ENCODE data around the gene FAM3D. TPM values are rescaled to one million over a fixed set of nuclear protein-coding genes. Genes with fewer than 3 reads are reported as not detected.

The FAM3D gene
- total RNA-seq, 2 donors from 2014 or later = not detected

DNA sequence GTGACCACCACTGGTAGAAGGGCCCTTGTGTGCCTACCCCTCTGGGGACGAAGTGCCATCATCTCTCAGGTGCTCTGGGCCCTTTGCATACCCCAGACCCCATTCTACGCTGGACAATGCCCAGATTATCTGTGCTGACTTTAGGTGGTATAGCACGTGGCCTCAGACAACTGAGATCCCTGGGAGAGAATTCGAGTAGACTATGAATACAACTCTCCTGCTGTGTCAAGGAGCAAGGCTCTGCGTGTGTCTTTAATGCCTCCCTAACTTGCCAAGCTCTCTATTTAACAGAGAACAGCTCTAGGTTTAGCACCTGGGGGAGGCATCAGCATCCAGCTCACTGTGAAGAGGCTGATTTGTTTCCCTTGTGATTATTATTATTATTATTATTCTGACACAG is 29.1 kb downstream of the FAM3D start:
- peaks cover 0 to 6% of the 10 kb centered on the region in 2 donors for H3K4me1 ChIP-seq
- H3K4me3 ChIP-seq = no peak overlapping the region
- no peak for TF ChIP-seq CTCF (IDR thresholded peaks at IDR 0.05)
- H3K27ac ChIP-seq = no peak overlapping the region
- no peaks in the 10 kb centered on the region for H3K36me3 ChIP-seq
- H3K9me3 ChIP-seq = no peaks in the 10 kb centered on the region
- H3K27me3 ChIP-seq = no peaks in the 10 kb centered on the region
- no peak for DNase-seq (ENCODE audit: low spot score)

- no peak overlapping the region for H3K4me3 ChIP-seq
- H3K27me3 ChIP-seq = no peaks in the 10 kb centered on the region
- peaks cover 0 to 4% of the 10 kb centered on the region in 2 donors for H3K4me1 ChIP-seq
- H3K36me3 ChIP-seq = no peaks in the 10 kb centered on the region
- no peak overlapping the region for H3K27ac ChIP-seq
- no peak for DNase-seq (ENCODE audit: low spot score)
- H3K9me3 ChIP-seq = no peaks in the 10 kb centered on the region
- no peak for TF ChIP-seq CTCF (IDR thresholded peaks at IDR 0.05)
Observed at GRCh38 chr3:58635371-58636285, 30.9 kb downstream of the FAM3D start.

DNA sequence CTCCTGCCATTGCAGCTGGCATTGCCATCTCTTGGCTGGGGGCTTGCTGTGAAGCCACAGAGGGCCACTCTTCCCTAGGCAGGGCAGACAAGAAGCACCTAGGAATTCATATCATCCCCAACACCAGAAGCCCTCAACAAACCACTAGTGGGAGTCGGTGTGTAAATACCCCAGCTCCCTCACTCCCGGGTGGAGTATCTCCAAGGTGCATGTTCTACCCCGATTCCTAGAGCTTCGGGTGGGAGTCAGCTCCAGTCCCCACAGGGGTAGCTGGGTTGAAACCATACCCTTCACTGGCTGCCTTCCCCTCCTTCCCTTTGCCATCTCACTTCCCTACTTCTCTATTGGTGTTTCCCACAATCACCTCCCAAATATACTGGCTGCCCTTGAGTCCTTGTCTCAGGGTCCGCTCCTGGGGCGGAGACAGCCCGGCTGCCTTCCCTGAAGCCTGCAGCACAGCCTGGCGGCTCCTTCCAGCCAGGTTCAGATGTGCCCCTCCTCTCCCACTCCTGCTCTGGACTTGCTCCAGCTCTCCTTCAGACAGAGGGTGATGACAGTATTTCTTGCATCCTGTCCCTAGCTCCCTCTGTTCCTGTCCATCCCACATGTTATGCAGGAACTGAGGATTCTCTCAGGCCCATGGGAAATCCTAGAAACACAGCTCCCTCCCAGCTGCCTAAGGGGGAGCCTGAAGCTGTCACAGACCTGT is 33.3 kb downstream of the FAM3D start:
- peaks cover 0 to 20% of the 10 kb centered on the region in 2 donors for H3K4me1 ChIP-seq
- no peak for TF ChIP-seq CTCF (IDR thresholded peaks at IDR 0.05)

GRCh38 chr3:58631742-58632141 is 34.8 kb downstream of the FAM3D start:
- no peaks in the 10 kb centered on the region for H3K36me3 ChIP-seq
- H3K4me3 ChIP-seq = no peak overlapping the region
- no peaks in the 10 kb centered on the region for H3K9me3 ChIP-seq
- no peaks in the 10 kb centered on the region for H3K27me3 ChIP-seq
- H3K27ac ChIP-seq = no peak overlapping the region
- H3K4me1 ChIP-seq = peaks cover 0 to 36% of the 10 kb centered on the region in 2 donors
- no peak for DNase-seq (ENCODE audit: low spot score)
- TF ChIP-seq CTCF (IDR thresholded peaks at IDR 0.05) = no peak

More for the DNA sequence above, 33.3 kb downstream of the FAM3D start:
- no peak for DNase-seq (ENCODE audit: low spot score)
- H3K9me3 ChIP-seq = no peaks in the 10 kb centered on the region
- H3K36me3 ChIP-seq = no peaks in the 10 kb centered on the region
- no peak overlapping the region for H3K27ac ChIP-seq
- no peaks in the 10 kb centered on the region for H3K27me3 ChIP-seq
- no peak overlapping the region for H3K4me3 ChIP-seq

DNA sequence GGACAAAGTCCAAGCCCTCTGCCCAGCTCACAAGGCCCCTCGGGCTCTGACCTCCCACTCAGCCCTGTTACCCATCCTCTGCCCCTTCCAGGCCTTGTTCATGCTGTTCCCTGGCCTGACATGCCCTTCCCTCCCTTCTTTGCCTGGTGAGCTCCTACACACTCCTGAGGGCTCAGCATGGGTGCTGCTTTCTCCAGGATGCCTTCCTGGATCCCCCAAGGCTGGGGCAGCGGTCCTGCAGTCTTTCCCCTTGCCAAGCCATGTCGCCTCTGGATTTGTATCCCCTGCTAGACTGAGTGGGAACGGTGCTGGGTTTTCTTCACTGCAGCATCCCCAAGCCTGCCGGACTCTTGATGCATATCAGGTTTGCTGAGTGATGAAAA is 35.9 kb downstream of the FAM3D start:
- H3K27ac ChIP-seq = no peak overlapping the region
- H3K4me3 ChIP-seq = no peak overlapping the region
- no peaks in the 10 kb centered on the region for H3K36me3 ChIP-seq
- no peaks in the 10 kb centered on the region for H3K27me3 ChIP-seq
- H3K9me3 ChIP-seq = no peaks in the 10 kb centered on the region
- H3K4me1 ChIP-seq = peaks cover 0 to 41% of the 10 kb centered on the region in 2 donors
- no peak for DNase-seq (ENCODE audit: low spot score)
- no peak for TF ChIP-seq CTCF (IDR thresholded peaks at IDR 0.05)
